Measurements from ENCODE around the gene FBXO48. TPM values are rescaled to one million over a fixed set of nuclear protein-coding genes. Genes with fewer than 3 reads are reported as not detected.

The FBXO48 gene
- total and polyA plus RNA-seq, 2 donors, result 0.66 to 1.4 TPM

DNA sequence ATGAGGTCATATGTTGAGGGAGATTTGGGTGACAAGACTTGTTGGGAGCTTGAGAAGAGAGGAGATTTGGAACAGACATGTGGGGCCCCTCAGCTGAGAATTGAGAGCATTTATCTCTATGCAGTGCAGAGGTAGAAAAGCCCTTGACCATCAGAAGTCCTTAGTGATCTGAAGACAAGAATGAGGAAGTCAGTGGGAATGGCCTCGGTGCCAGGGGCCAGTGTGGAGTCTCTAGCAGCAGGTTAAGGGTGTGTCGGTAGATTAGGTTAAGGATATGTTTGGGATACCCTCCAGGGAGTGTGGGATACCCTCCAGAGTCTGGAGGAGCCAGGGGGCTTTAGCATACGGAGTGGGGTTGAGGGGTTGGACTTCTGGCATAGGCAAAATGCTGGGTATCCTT lies 41.6 kb downstream of the FBXO48 start:
- H3K9me3 ChIP-seq (ENCODE audit: control insufficient read depth in 2 of 2, insufficient read depth in 1 of 2, low read length in 1 of 2), result no peaks in the 10 kb centered on the region
- DNase-seq (ENCODE audit: low read depth in 6 of 9, low spot score in 9 of 9), result no peak
- no peaks in the 10 kb centered on the region for H3K36me3 ChIP-seq (ENCODE audit: control insufficient read depth in 2 of 2, insufficient read depth in 2 of 2, low read length in 1 of 2)
- no peak overlapping the region for H3K4me3 ChIP-seq (ENCODE audit: low read length in 2 of 2)
- 91% methylated on average over 3 of the region's 3 CpGs for WGBS
- H3K27me3 ChIP-seq (ENCODE audit: control insufficient read depth in 2 of 2, insufficient read depth in 1 of 2, low read length in 1 of 2), result no peaks in the 10 kb centered on the region
- H3K4me1 ChIP-seq (ENCODE audit: control insufficient read depth in 2 of 2, insufficient read depth in 2 of 2, low read length in 2 of 2), result peaks cover 0 to 2% of the 10 kb centered on the region in 2 donors
- no peak overlapping the region for H3K27ac ChIP-seq (ENCODE audit: low read depth in 1 of 2, low read length in 1 of 2)

DNA sequence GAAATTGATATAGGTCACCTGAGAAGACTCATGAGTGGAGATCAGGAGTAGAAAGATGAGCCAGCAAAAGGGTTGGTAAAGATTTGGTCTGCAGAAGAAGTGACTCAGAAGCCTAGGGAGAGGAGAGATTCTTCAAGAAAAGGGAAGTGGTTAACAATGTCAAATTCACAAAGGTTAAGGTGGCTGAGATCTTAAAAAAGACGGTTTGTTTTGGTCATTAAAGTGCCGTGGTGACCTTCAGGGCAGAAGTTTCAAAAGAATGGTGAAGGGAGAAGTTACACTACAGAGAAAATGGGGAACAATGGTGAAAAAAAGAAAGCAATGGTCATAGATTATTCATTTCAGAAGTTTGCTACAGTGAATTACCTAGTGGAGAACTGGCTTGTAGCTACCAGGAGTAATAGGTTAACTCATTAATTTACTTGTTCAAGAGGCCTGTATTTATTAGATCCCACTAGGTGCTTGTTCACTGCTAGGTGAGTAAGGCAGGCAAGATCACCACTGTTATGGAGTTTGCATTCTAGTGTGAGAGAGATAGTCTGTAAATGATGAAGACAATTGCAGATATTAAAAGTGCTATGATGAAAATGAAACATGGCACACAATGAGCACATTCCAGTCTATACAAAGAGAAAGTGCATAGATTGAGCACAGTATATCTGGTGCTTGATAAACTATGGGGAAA lies 43.0 kb downstream of the FBXO48 start:
- Histone ChIP-seq H3K4me1 (ENCODE audit: control insufficient read depth in 2 of 2, insufficient read depth in 2 of 2, low read length in 2 of 2) (peaks cover 0 to 9% of the 10 kb centered on the region in 2 donors), H3K27me3 (ENCODE audit: control insufficient read depth in 2 of 2, insufficient read depth in 1 of 2, low read length in 1 of 2) (no peaks in the 10 kb centered on the region), H3K27ac (ENCODE audit: low read depth in 1 of 2, low read length in 1 of 2) (no peak overlapping the region), H3K4me3 (ENCODE audit: low read length in 2 of 2) (no peak overlapping the region), H3K36me3 (ENCODE audit: control insufficient read depth in 2 of 2, insufficient read depth in 2 of 2, low read length in 1 of 2) (no peaks in the 10 kb centered on the region), H3K9me3 (ENCODE audit: control insufficient read depth in 2 of 2, insufficient read depth in 1 of 2, low read length in 1 of 2) (no peaks in the 10 kb centered on the region)
- peak in 1 of 9 donors; percentile 20 for DNase-seq (ENCODE audit: low read depth in 6 of 9, low spot score in 9 of 9)
- 5% methylated on average over 2 of the region's 2 CpGs for WGBS

DNA sequence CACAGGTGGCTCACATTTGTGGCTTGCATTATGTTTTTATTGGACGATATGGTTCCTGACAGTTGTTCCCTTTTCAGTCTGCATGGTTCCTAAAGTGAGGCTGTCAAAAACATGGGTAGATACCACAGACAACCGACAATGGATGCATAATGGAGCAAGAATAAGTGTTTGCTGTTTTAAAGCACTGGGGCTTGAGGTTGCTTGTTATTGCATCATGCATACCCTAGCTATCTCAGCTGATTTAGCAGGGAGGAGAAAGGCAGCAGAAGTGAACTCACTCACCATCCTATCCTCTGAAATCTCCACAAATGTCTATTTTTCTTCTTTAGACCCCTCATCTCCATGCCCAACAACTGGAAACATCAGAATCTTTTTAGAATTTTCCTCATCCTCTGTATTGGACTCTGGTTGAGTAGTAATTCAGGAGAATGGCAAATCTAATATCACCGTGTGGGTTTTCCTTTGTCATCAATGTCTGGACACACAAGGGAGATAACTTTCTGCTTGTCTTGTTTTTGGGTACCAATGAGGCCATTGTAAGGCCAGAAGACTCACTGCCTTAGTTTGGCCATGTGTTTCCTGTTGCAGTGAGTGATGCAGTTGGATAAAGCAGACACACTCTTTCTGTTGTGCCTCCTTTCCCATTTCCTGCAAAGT lies 46.7 kb downstream of the FBXO48 start:
- H3K4me3 ChIP-seq (ENCODE audit: low read length in 2 of 2), result no peak overlapping the region
- no peaks in the 10 kb centered on the region for H3K36me3 ChIP-seq (ENCODE audit: control insufficient read depth in 2 of 2, insufficient read depth in 2 of 2, low read length in 1 of 2)
- H3K9me3 ChIP-seq (ENCODE audit: control insufficient read depth in 2 of 2, insufficient read depth in 1 of 2, low read length in 1 of 2), result no peaks in the 10 kb centered on the region
- peaks cover 6 to 32% of the 10 kb centered on the region in 2 donors for H3K4me1 ChIP-seq (ENCODE audit: control insufficient read depth in 2 of 2, insufficient read depth in 2 of 2, low read length in 2 of 2)
- H3K27ac ChIP-seq (ENCODE audit: low read depth in 1 of 2, low read length in 1 of 2), result no peak overlapping the region
- WGBS, result 43% methylated on average over 3 of the region's 3 CpGs
- H3K27me3 ChIP-seq (ENCODE audit: control insufficient read depth in 2 of 2, insufficient read depth in 1 of 2, low read length in 1 of 2), result no peaks in the 10 kb centered on the region
- no peak for DNase-seq (ENCODE audit: low read depth in 6 of 9, low spot score in 9 of 9)

DNA sequence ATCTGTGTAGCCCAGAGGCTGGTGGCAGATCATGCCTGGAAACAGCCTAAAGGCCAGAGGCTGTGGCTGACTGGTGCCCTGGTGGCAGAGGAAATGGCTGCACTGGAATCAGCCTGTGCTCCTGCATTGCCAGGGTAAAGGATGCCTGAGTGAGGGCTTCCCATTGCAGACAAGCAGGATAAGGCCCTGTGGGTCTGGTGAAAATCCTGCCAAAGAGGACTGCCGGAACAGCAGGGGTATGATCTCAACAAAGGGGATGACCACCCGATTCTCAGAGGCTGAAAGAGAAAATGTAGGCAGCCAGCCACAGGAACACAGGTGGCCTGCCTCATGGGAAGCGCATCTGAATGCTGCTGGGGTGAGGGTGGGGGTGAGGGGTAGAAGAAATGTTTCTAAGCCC lies 48.2 kb downstream of the FBXO48 start:
- no peak for DNase-seq (ENCODE audit: low read depth in 6 of 9, low spot score in 9 of 9)
- Histone ChIP-seq H3K27me3 (ENCODE audit: control insufficient read depth in 2 of 2, insufficient read depth in 1 of 2, low read length in 1 of 2) (no peaks in the 10 kb centered on the region), H3K4me1 (ENCODE audit: control insufficient read depth in 2 of 2, insufficient read depth in 2 of 2, low read length in 2 of 2) (peaks cover 6 to 32% of the 10 kb centered on the region in 2 donors), H3K36me3 (ENCODE audit: control insufficient read depth in 2 of 2, insufficient read depth in 2 of 2, low read length in 1 of 2) (no peaks in the 10 kb centered on the region), H3K9me3 (ENCODE audit: control insufficient read depth in 2 of 2, insufficient read depth in 1 of 2, low read length in 1 of 2) (no peaks in the 10 kb centered on the region), H3K27ac (ENCODE audit: low read depth in 1 of 2, low read length in 1 of 2) (peak overlapping the region in 1 of 2 donors; percentile 14), H3K4me3 (ENCODE audit: low read length in 2 of 2) (no peak overlapping the region)
- 49% methylated on average over 3 of the region's 3 CpGs for WGBS

DNA sequence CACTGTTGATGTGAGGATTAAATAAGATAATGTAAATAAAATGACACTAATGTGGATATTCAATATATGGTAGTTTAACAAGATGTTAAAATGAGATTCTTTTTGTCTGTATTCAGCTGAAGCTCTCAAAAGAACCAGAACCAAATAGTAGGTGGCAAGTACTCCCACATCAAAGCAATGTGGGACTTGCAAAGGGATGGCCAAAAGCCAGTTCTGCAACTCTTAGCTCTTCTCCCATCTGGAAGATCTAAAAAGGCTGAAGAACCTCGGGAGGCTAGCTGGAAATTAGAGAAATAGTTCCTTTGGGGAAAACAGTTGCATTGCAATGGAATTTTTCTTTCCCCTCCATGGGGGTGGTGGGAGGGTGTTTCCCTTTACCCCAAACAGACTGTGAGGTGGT lies 48.7 kb downstream of the FBXO48 start:
- no peaks in the 10 kb centered on the region for H3K27me3 ChIP-seq (ENCODE audit: control insufficient read depth in 2 of 2, insufficient read depth in 1 of 2, low read length in 1 of 2)
- H3K4me3 ChIP-seq (ENCODE audit: low read length in 2 of 2), result no peak overlapping the region
- peaks cover 6 to 32% of the 10 kb centered on the region in 2 donors for H3K4me1 ChIP-seq (ENCODE audit: control insufficient read depth in 2 of 2, insufficient read depth in 2 of 2, low read length in 2 of 2)
- H3K36me3 ChIP-seq (ENCODE audit: control insufficient read depth in 2 of 2, insufficient read depth in 2 of 2, low read length in 1 of 2), result no peaks in the 10 kb centered on the region
- 36% methylated on average over 1 of the region's 1 CpG for WGBS
- H3K27ac ChIP-seq (ENCODE audit: low read depth in 1 of 2, low read length in 1 of 2), result peak overlapping the region in 1 of 2 donors; percentile 14
- no peak for DNase-seq (ENCODE audit: low read depth in 6 of 9, low spot score in 9 of 9)
- no peaks in the 10 kb centered on the region for H3K9me3 ChIP-seq (ENCODE audit: control insufficient read depth in 2 of 2, insufficient read depth in 1 of 2, low read length in 1 of 2)

DNA sequence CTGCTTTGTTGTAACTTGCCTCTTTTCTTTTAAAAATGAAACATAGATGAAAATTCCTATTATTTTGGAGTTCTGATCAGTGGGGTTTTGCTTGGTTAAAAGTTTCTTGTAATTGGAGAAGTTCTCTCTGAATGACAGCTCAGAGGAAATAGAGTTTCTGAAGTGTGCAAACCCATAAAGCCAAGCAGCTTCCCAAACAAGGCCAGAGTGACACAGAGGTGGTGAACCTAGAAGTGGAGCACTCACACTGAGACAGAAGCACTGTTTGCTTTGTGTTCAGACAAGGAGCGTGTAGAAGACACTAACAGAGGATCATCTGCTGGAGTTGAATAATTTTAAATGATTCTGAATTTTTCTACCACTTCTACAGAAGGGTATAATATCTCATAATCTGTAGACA lies 49.2 kb downstream of the FBXO48 start:
- Histone ChIP-seq H3K36me3 (ENCODE audit: control insufficient read depth in 2 of 2, insufficient read depth in 2 of 2, low read length in 1 of 2) (no peaks in the 10 kb centered on the region), H3K4me1 (ENCODE audit: control insufficient read depth in 2 of 2, insufficient read depth in 2 of 2, low read length in 2 of 2) (peaks cover 6 to 32% of the 10 kb centered on the region in 2 donors), H3K27me3 (ENCODE audit: control insufficient read depth in 2 of 2, insufficient read depth in 1 of 2, low read length in 1 of 2) (no peaks in the 10 kb centered on the region), H3K4me3 (ENCODE audit: low read length in 2 of 2) (no peak overlapping the region), H3K27ac (ENCODE audit: low read depth in 1 of 2, low read length in 1 of 2) (no peak overlapping the region), H3K9me3 (ENCODE audit: control insufficient read depth in 2 of 2, insufficient read depth in 1 of 2, low read length in 1 of 2) (no peaks in the 10 kb centered on the region)
- 42% methylated on average over 1 of the region's 1 CpG for WGBS
- no peak for DNase-seq (ENCODE audit: low read depth in 6 of 9, low spot score in 9 of 9)

DNA sequence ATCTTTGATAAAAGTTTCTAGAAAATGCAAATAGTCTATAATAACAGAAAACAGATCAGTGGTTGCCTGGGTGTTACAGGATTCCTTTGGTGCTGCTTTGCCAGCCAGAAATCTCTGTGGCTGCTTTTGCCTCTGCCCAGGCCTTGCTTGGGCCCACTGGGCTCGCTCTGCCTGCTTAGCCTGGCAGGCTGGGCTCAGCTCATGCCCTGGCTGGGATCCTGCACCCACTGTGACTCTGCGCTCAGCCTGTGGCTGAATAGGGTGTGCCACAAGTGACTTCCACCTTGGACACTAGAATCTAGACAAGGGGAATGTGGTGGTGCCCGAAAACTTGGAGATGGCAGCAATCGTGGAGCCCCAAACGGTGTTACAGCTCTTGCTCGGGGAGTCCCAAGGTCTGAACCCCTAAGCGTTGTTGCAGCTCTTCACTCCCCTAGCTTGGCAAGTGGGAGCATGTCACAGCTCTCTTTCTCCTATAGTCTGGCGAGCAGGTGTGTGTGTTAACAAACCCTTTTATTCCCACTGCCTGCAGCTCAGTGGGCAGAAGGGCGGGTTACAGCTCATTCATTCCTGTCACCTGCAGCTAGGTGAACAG lies 50.9 kb downstream of the FBXO48 start:
- H3K27me3 ChIP-seq (ENCODE audit: control insufficient read depth in 2 of 2, insufficient read depth in 1 of 2, low read length in 1 of 2), result no peaks in the 10 kb centered on the region
- DNase-seq (ENCODE audit: low read depth in 6 of 9, low spot score in 9 of 9), result no peak
- H3K9me3 ChIP-seq (ENCODE audit: control insufficient read depth in 2 of 2, insufficient read depth in 1 of 2, low read length in 1 of 2), result no peaks in the 10 kb centered on the region
- no peak overlapping the region for H3K4me3 ChIP-seq (ENCODE audit: low read length in 2 of 2)
- no peaks in the 10 kb centered on the region for H3K36me3 ChIP-seq (ENCODE audit: control insufficient read depth in 2 of 2, insufficient read depth in 2 of 2, low read length in 1 of 2)
- H3K27ac ChIP-seq (ENCODE audit: low read depth in 1 of 2, low read length in 1 of 2), result no peak overlapping the region
- WGBS, result 96% methylated on average over 9 of the region's 9 CpGs
- H3K4me1 ChIP-seq (ENCODE audit: control insufficient read depth in 2 of 2, insufficient read depth in 2 of 2, low read length in 2 of 2), result peaks cover 6 to 32% of the 10 kb centered on the region in 2 donors

DNA sequence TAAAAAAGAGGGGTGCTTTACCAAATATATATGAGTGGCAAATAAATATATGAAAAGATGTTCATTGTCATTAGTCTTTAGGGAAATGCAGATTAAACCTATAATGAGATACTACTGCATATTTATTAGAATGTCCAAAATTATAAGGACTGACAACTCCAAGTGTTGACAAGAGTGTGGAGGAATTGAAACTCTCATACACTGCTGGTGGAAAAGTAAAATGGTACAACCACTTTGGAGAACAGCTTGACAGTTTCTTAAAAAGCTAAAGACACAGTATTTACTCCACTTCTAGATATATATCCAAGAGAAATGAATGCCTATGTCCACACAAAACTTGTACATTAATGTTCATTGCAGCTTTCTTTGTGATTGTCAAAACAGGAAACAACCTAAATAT lies 51.6 kb downstream of the FBXO48 start:
- H3K4me1 ChIP-seq (ENCODE audit: control insufficient read depth in 2 of 2, insufficient read depth in 2 of 2, low read length in 2 of 2), result peaks cover 6 to 30% of the 10 kb centered on the region in 2 donors
- no peak overlapping the region for H3K4me3 ChIP-seq (ENCODE audit: low read length in 2 of 2)
- H3K36me3 ChIP-seq (ENCODE audit: control insufficient read depth in 2 of 2, insufficient read depth in 2 of 2, low read length in 1 of 2), result no peaks in the 10 kb centered on the region
- no peaks in the 10 kb centered on the region for H3K27me3 ChIP-seq (ENCODE audit: control insufficient read depth in 2 of 2, insufficient read depth in 1 of 2, low read length in 1 of 2)
- no peak for DNase-seq (ENCODE audit: low read depth in 6 of 9, low spot score in 9 of 9)
- no peak overlapping the region for H3K27ac ChIP-seq (ENCODE audit: low read depth in 1 of 2, low read length in 1 of 2)
- H3K9me3 ChIP-seq (ENCODE audit: control insufficient read depth in 2 of 2, insufficient read depth in 1 of 2, low read length in 1 of 2), result no peaks in the 10 kb centered on the region

DNA sequence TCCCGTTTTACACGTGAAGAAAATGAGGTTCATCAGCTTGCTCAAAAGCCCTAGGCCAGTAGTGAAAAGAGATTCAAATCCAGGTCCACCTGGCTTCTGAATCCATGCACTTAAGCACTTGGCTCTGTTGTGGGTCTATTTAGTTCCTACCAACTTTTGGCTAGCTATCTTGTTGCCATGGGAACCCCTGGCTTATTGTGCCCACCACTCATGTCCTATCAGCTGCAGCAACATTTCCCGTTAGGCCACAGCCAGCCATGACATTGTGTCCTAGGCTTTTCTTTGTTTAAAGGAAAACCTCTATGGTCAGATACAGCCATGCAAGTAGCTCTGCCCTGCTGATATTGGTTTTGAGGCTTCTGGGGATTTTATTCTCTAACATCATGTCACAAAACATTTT lies 52.2 kb downstream of the FBXO48 start:
- no peaks in the 10 kb centered on the region for H3K27me3 ChIP-seq (ENCODE audit: control insufficient read depth in 2 of 2, insufficient read depth in 1 of 2, low read length in 1 of 2)
- peaks cover 6 to 30% of the 10 kb centered on the region in 2 donors for H3K4me1 ChIP-seq (ENCODE audit: control insufficient read depth in 2 of 2, insufficient read depth in 2 of 2, low read length in 2 of 2)
- DNase-seq (ENCODE audit: low read depth in 6 of 9, low spot score in 9 of 9), result no peak
- H3K27ac ChIP-seq (ENCODE audit: low read depth in 1 of 2, low read length in 1 of 2), result no peak overlapping the region
- WGBS, result 97% methylated on average over 3 of the region's 3 CpGs
- no peaks in the 10 kb centered on the region for H3K36me3 ChIP-seq (ENCODE audit: control insufficient read depth in 2 of 2, insufficient read depth in 2 of 2, low read length in 1 of 2)
- H3K9me3 ChIP-seq (ENCODE audit: control insufficient read depth in 2 of 2, insufficient read depth in 1 of 2, low read length in 1 of 2), result no peaks in the 10 kb centered on the region
- no peak overlapping the region for H3K4me3 ChIP-seq (ENCODE audit: low read length in 2 of 2)
